H9 (cell line): Measurements from ENCODE around the gene LYRM9. TPM values are rescaled to one million over a fixed set of nuclear protein-coding genes. Genes with fewer than 3 reads are reported as not detected.
"Not testable (repeated sequence)": the region's sequence is repeated elsewhere in the genome, so short reads cannot be mapped to it uniquely, and the experiment has no call there.

Experiments used
- DNase-seq: peaks from one replicate; pipeline ENCODE4 v3.0.0-alpha.2; 2017
- H2AFZ ChIP-seq: one replicate; pipeline ENCODE4 v1.6.1; 2013; ENCODE audit warnings: mild to moderate bottlenecking, low read length, control low read depth, moderate library complexity
- H2AK5ac ChIP-seq: 2 replicates; pipeline ENCODE4 v1.6.1; 2013; ENCODE audit warnings: low read length, control low read depth, mixed read lengths; ENCODE audit not compliant: insufficient read length
- H2BK120ac ChIP-seq: one replicate; pipeline ENCODE4 v1.6.1; 2013; ENCODE audit warnings: low read depth, mild to moderate bottlenecking, low read length, control low read depth, inconsistent platforms; ENCODE audit not compliant: poor library complexity, severe bottlenecking
- H2BK12ac ChIP-seq: 2 replicates; pipeline ENCODE4 v1.6.1; 2013; ENCODE audit warnings: low read length, control low read depth, mixed read lengths, low read depth; ENCODE audit not compliant: insufficient read length
- H2BK15ac ChIP-seq: 2 replicates; pipeline ENCODE4 v1.6.1; 2013; ENCODE audit warnings: low read depth, low read length, control low read depth
- H2BK20ac ChIP-seq: one replicate; pipeline ENCODE4 v1.6.1; 2013; ENCODE audit warnings: low read depth, mild to moderate bottlenecking, low read length, control low read depth, inconsistent platforms; ENCODE audit not compliant: poor library complexity, severe bottlenecking
- H2BK5ac ChIP-seq: 2 replicates; pipeline ENCODE4 v1.6.1; 2013; ENCODE audit warnings: low read length, control low read depth, mixed read lengths; ENCODE audit not compliant: insufficient read length
- H3K14ac ChIP-seq: 2 replicates; pipeline ENCODE4 v1.6.1; 2013; ENCODE audit warnings: low read length, control low read depth; ENCODE audit not compliant: insufficient read depth
- H3K18ac ChIP-seq: 2 replicates; pipeline ENCODE4 v1.6.1; 2013; ENCODE audit warnings: low read depth, mild to moderate bottlenecking, mixed read lengths, low read length, control low read depth; ENCODE audit not compliant: insufficient read length
- H3K23ac ChIP-seq: 2 replicates; pipeline ENCODE4 v1.6.1; 2013; ENCODE audit warnings: low read length, control low read depth, mixed read lengths, low read depth; ENCODE audit not compliant: insufficient read length
- H3K23me2 ChIP-seq: 2 replicates; pipeline ENCODE4 v1.6.1; 2013; ENCODE audit warnings: low read depth, mild to moderate bottlenecking, mixed read lengths, low read length, control low read depth; ENCODE audit not compliant: insufficient read length, poor library complexity, severe bottlenecking
- H3K27ac ChIP-seq: 2 replicates; pipeline ENCODE4 v1.5.1; 2013; ENCODE audit warnings: low read length, control low read depth, mixed read lengths, low read depth; ENCODE audit not compliant: insufficient read length
- H3K27me3 ChIP-seq: 2 replicates; pipeline ENCODE4 v1.6.1; 2013; ENCODE audit warnings: low read length, control low read depth, inconsistent platforms; ENCODE audit not compliant: insufficient read depth
- H3K4ac ChIP-seq: 2 replicates; pipeline ENCODE4 v1.6.1; 2013; ENCODE audit warnings: low read depth, mild to moderate bottlenecking, control low read depth, inconsistent platforms, low read length, moderate library complexity
- H3K4me1 ChIP-seq: 2 replicates; pipeline ENCODE4 v1.6.1; 2013; ENCODE audit warnings: low read length, control low read depth, inconsistent platforms; ENCODE audit not compliant: insufficient read depth
- H3K4me2 ChIP-seq: 2 replicates; pipeline ENCODE4 v1.6.1; 2013; ENCODE audit warnings: low read length, control low read depth, mixed read lengths; ENCODE audit not compliant: insufficient read length, insufficient read depth
- H3K56ac ChIP-seq: 2 replicates; pipeline ENCODE4 v1.6.1; 2013; ENCODE audit warnings: low read depth, mild to moderate bottlenecking, mixed read lengths, low read length, control low read depth; ENCODE audit not compliant: insufficient read length
- H3K79me1 ChIP-seq: 2 replicates; pipeline ENCODE4 v1.6.1; 2013; ENCODE audit warnings: low read depth, mild to moderate bottlenecking, moderate library complexity, low read length, control low read depth, inconsistent platforms; ENCODE audit not compliant: insufficient read depth, poor library complexity, severe bottlenecking
- H3K79me2 ChIP-seq: 2 replicates; pipeline ENCODE4 v1.6.1; 2013; ENCODE audit warnings: low read length, control low read depth, inconsistent platforms; ENCODE audit not compliant: insufficient read depth
- H3K9ac ChIP-seq: 2 replicates; pipeline ENCODE4 v1.6.1; 2013; ENCODE audit warnings: low read length, control low read depth, mixed read lengths; ENCODE audit not compliant: insufficient read length; ENCODE audit errors: extremely low read depth
- H3K9me3 ChIP-seq: one replicate; pipeline ENCODE4 v1.6.1; 2013; ENCODE audit warnings: low read depth, low read length, inconsistent platforms; ENCODE audit not compliant: control insufficient read depth
- H3T11ph ChIP-seq: one replicate; pipeline ENCODE4 v1.6.1; 2013; ENCODE audit warnings: mild to moderate bottlenecking, low read length, control low read depth, inconsistent platforms
- H4K20me1 ChIP-seq: one replicate; pipeline ENCODE4 v1.6.1; 2013; ENCODE audit not compliant: control insufficient read depth, insufficient read length, insufficient read depth
- H4K5ac ChIP-seq: 2 replicates; pipeline ENCODE4 v1.6.1; 2013; ENCODE audit warnings: low read depth, mild to moderate bottlenecking, mixed read lengths, low read length, control low read depth; ENCODE audit not compliant: insufficient read length
- H4K8ac ChIP-seq: replicated peaks from 2 replicates; pipeline ENCODE4 v1.6.1; 2013; ENCODE audit warnings: low read length, control low read depth, mixed read lengths, low read depth; ENCODE audit not compliant: insufficient read length
- H4K91ac ChIP-seq: 2 replicates; pipeline ENCODE4 v1.6.1; 2013; ENCODE audit warnings: low read depth, mild to moderate bottlenecking, moderate library complexity, mixed read lengths, low read length, control low read depth; ENCODE audit not compliant: insufficient read length
- H3K27ac Mint-ChIP-seq, 3 experiments: 2 replicates in 2 of 3; 3 replicates in 1 of 3; pipeline ENCODE4 v1.8.0; 2020 to 2021; ENCODE audit warnings: mixed read lengths in 3 of 3, mild to moderate bottlenecking in 1 of 3, moderate library complexity in 1 of 3
- H3K27me3 Mint-ChIP-seq: 2 replicates; pipeline ENCODE4 v1.8.0; 2021; ENCODE audit warnings: low read depth, mild to moderate bottlenecking, moderate library complexity, mixed read lengths
- H3K36me3 Mint-ChIP-seq, 3 experiments: 2 replicates in 2 of 3; 3 replicates in 1 of 3; pipeline ENCODE4 v1.8.0; 2020 to 2021; ENCODE audit warnings: low read depth in 3 of 3, mixed read lengths in 3 of 3; ENCODE audit not compliant: insufficient read depth in 1 of 3
- H3K4me1 Mint-ChIP-seq, 2 experiments: 2 replicates each; pipeline ENCODE4 v1.8.0; 2020; ENCODE audit warnings: mixed read lengths in 2 of 2
- H3K4me3 Mint-ChIP-seq, 2 experiments: 2 replicates in 1 of 2; 3 replicates in 1 of 2; pipeline ENCODE4 v1.8.0; 2020 to 2021; ENCODE audit warnings: mild to moderate bottlenecking in 2 of 2, mixed read lengths in 2 of 2, moderate library complexity in 1 of 2
- H3K9me3 Mint-ChIP-seq, 2 experiments: 2 replicates in 1 of 2; 3 replicates in 1 of 2; pipeline ENCODE4 v1.8.0; 2020; ENCODE audit warnings: mild to moderate bottlenecking in 2 of 2, mixed read lengths in 2 of 2, moderate library complexity in 1 of 2
- CTCF ChIP-seq: fragments of 200-600 bp; sonication (generic); conservative IDR thresholded peaks from 3 replicates; pipeline ENCODE4 v1.8.0; 2021; ENCODE audit warnings: antibody characterized with exemption, mild to moderate bottlenecking
- WGBS: extraction: QIAGEN DNeasy Blood & Tissue Kit; methylation state at CpG from one replicate; pipeline ENCODE4 v1.1.7; 2013; ENCODE audit warnings: missing lambda C conversion rate, low lambda C conversion rate, mixed read lengths; ENCODE audit not compliant: insufficient read length; ENCODE audit errors: extremely low coverage; 5-methylcytosine and 5-hydroxymethylcytosine counted together
- total RNA-seq: library from RNA; stranded (reverse); gene quantifications from 2 replicates; pipeline ENCODE4 v1.2.1, GENCODE V29; 2021

Gene LYRM9
- total RNA-seq, 1 experiment from 2014 or later, result 2.2 TPM

DNA sequence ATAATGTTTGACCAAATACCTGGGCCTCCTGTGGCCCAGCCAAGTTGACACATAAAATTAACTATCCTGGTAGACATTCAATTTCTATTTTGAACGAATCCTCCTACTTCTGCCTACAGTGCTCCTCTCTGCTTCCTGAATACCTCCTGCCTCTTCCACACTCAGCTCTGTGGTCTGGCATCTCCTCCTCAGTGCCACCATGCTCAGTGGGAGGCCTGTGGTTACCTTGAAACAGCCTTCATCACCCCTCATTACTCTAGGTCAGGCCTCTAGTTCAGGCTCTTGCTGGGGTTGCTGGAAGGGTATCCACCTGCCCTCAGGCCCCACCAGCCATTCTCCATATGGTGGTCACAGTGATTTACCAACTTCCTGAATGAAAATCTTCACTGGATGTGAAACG is 5.1 kb downstream of the LYRM9 start:
- no peak overlapping the region for H2AFZ ChIP-seq
- H4K8ac ChIP-seq, result no peak overlapping the region
- H3K79me2 ChIP-seq, result no peaks in the 10 kb centered on the region
- H3K79me1 ChIP-seq, result no peaks in the 10 kb centered on the region
- no peak overlapping the region for H3T11ph ChIP-seq
- H3K27ac ChIP-seq, result no peak overlapping the region
- H3K4me2 ChIP-seq, result no peak overlapping the region
- H3K4me1 Mint-ChIP-seq, result peaks cover 43 to 45% of the 10 kb centered on the region in 2 experiments
- no peaks in the 10 kb centered on the region for H3K27me3 ChIP-seq
- no peak for DNase-seq
- no peaks in the 10 kb centered on the region for H4K20me1 ChIP-seq
- WGBS, result no CpG with 5 or more reads among the region's 2 CpGs
- H3K36me3 Mint-ChIP-seq, result peaks cover 0 to 3% (median 2%) of the 10 kb centered on the region in 3 experiments; a peak in 1 of 7 replicates
- no peak overlapping the region for H4K5ac ChIP-seq
- no peak overlapping the region for H2BK120ac ChIP-seq
- no peak overlapping the region for H4K91ac ChIP-seq
- no peak overlapping the region for H2BK12ac ChIP-seq
- peaks cover 0 to 3% of the 10 kb centered on the region in 2 experiments; a peak in 2 of 5 replicates for H3K9me3 Mint-ChIP-seq
- H3K14ac ChIP-seq, result no peak overlapping the region
- H3K4me1 ChIP-seq, result peaks cover 15% of the 10 kb centered on the region; the same call in 1 of the 2 replicates
- H2BK15ac ChIP-seq, result no peak overlapping the region
- H3K27ac Mint-ChIP-seq, result no peak overlapping the region; a peak in 1 of 7 replicates
- no peak overlapping the region for H2AK5ac ChIP-seq
- H3K4ac ChIP-seq, result no peak overlapping the region
- H3K23ac ChIP-seq, result no peak overlapping the region
- peaks cover 11% of the 10 kb centered on the region for H3K27me3 Mint-ChIP-seq
- no peak overlapping the region for H2BK5ac ChIP-seq
- no peak overlapping the region for H2BK20ac ChIP-seq
- no peak overlapping the region for H3K4me3 Mint-ChIP-seq
- H3K56ac ChIP-seq, result no peak overlapping the region
- TF ChIP-seq CTCF, result no peak
- H3K9ac ChIP-seq, result no peak overlapping the region
- no peaks in the 10 kb centered on the region for H3K9me3 ChIP-seq
- H3K23me2 ChIP-seq, result no peaks in the 10 kb centered on the region
- no peak overlapping the region for H3K18ac ChIP-seq

- not testable (repeated sequence) for H3K18ac ChIP-seq, H3K9me3 ChIP-seq, H3K56ac ChIP-seq, DNase-seq, H2AK5ac ChIP-seq, H3K4ac ChIP-seq, H3K4me3 Mint-ChIP-seq, H4K91ac ChIP-seq, H2BK5ac ChIP-seq, H2AFZ ChIP-seq, H3K36me3 Mint-ChIP-seq, H3K23ac ChIP-seq, H2BK12ac ChIP-seq, H3K79me2 ChIP-seq, H4K5ac ChIP-seq, H3K27ac Mint-ChIP-seq, H3K4me2 ChIP-seq, H3T11ph ChIP-seq, H3K27ac ChIP-seq, H3K23me2 ChIP-seq, H3K9ac ChIP-seq, H3K27me3 Mint-ChIP-seq, H3K79me1 ChIP-seq, H2BK15ac ChIP-seq, H2BK20ac ChIP-seq, H3K14ac ChIP-seq, H3K9me3 Mint-ChIP-seq, H2BK120ac ChIP-seq, H4K8ac ChIP-seq, H4K20me1 ChIP-seq, H3K27me3 ChIP-seq
- peaks cover 35 to 37% of the 10 kb centered on the region in 2 experiments for H3K4me1 Mint-ChIP-seq
- WGBS, result no CpG with 5 or more reads among the region's 8 CpGs
- H3K4me1 ChIP-seq, result peaks cover 13% of the 10 kb centered on the region; the same call in 1 of the 2 replicates
These were observed 6.7 kb downstream of the LYRM9 start for GRCh38 chr17:27886348-27886906.
